Measurements from ENCODE around the gene ATAD1.
A peak's percentile ranks its signal among the peaks of the same experiment; 100 is the strongest.

The ATAD1 gene

DNA sequence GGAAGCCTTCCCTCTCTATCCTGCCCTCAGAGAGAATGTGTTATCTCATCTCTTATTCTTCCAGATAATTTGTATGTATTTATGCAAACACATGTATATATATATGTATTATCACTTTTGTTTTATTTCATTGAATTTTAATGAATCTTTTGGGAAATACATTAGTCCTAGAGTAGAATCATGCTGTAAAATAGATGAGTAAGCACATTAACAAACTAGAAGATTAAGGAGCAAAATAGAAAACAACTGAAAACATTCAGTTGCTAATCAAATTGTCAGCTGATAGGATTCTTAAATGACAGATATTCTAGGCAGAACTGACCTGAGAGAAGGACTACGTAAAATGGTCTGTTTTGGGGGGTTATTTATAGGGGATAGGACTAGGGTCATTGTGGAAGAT is 34.1 kb upstream of the ATAD1 start:
- Histone ChIP-seq H3K9me3 (ENCODE audit: insufficient read depth, low read depth, low read length) (peaks cover 9% of the 10 kb centered on the region), H3K4me2 (ENCODE audit: low read depth, low read length, poor library complexity, severe bottlenecking) (no peak overlapping the region), H3K4me3 (ENCODE audit: low read length, poor library complexity, severe bottlenecking) (no peak overlapping the region), H2AFZ (ENCODE audit: low read length) (no peak overlapping the region), H3K9ac (ENCODE audit: low read depth, low read length, poor library complexity, severe bottlenecking) (peak overlapping the region; percentile 86), H3K27me3 (ENCODE audit: insufficient read depth, low read length, poor library complexity, severe bottlenecking) (no peaks in the 10 kb centered on the region), H4K20me1 (ENCODE audit: insufficient read depth, low read length, poor library complexity, severe bottlenecking) (no peaks in the 10 kb centered on the region), H3F3A (ENCODE audit: low read depth) (peaks cover 6% of the 10 kb centered on the region), H3K79me2 (ENCODE audit: insufficient read depth, low read length) (peaks cover 24% of the 10 kb centered on the region; the same call in 1 of the 2 replicates), H3K9me2 (replicated peaks; ENCODE audit: low read depth, low read length) (no peaks in the 10 kb centered on the region), H3K4me1 (ENCODE audit: insufficient read depth, low read length, poor library complexity, severe bottlenecking) (peaks cover 35% of the 10 kb centered on the region), H3K36me3 (ENCODE audit: insufficient read depth, low read length) (no peaks in the 10 kb centered on the region; the same call in 1 of the 2 replicates)
- no peak for TF ChIP-seq EZH2phosphoT487 (IDR thresholded peaks at IDR 0.05; ENCODE audit: borderline replicate concordance)
- TF ChIP-seq, protein P1, sequence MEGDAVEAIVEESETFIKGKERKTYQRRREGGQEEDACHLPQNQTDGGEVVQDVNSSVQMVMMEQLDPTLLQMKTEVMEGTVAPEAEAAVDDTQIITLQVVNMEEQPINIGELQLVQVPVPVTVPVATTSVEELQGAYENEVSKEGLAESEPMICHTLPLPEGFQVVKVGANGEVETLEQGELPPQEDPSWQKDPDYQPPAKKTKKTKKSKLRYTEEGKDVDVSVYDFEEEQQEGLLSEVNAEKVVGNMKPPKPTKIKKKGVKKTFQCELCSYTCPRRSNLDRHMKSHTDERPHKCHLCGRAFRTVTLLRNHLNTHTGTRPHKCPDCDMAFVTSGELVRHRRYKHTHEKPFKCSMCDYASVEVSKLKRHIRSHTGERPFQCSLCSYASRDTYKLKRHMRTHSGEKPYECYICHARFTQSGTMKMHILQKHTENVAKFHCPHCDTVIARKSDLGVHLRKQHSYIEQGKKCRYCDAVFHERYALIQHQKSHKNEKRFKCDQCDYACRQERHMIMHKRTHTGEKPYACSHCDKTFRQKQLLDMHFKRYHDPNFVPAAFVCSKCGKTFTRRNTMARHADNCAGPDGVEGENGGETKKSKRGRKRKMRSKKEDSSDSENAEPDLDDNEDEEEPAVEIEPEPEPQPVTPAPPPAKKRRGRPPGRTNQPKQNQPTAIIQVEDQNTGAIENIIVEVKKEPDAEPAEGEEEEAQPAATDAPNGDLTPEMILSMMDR (conservative IDR thresholded peaks at IDR 0.05; ENCODE audit: low read length) = no peak

DNA sequence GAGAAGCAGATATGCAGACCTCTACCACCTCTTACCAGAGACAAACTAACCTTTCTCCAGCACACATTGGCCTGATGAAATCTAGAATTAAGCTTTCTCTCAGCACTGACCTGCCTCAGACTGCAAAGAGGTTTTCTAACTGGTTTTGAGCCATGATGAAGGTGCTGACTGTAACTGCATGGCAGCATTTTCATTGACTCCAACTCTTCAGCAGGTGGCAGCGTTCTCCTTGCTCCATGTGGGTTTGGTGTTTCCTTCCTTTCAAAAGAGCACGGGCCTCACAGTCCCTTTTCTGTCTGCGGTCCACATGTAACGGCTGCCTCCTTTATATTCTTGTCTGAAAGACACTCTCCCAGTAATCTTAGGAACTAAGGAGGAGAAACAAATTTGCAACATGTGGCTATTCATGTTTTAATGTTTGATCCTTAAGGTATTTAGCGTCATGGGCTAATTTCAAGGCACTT is 32.7 kb upstream of the ATAD1 start:
- Histone ChIP-seq H3K4me1 (ENCODE audit: insufficient read depth, low read length, poor library complexity, severe bottlenecking) (peaks cover 32% of the 10 kb centered on the region), H3K9me3 (ENCODE audit: insufficient read depth, low read depth, low read length) (no peaks in the 10 kb centered on the region; the same call in 1 of the 2 replicates), H3K4me3 (ENCODE audit: low read length, poor library complexity, severe bottlenecking) (peak overlapping the region; percentile 59), H3K9me2 (replicated peaks; ENCODE audit: low read depth, low read length) (no peaks in the 10 kb centered on the region), H2AFZ (ENCODE audit: low read length) (peak overlapping the region; percentile 49; the same call in 1 of the 2 replicates), H3K79me2 (ENCODE audit: insufficient read depth, low read length) (peaks cover 17% of the 10 kb centered on the region; the same call in 1 of the 2 replicates), H3K9ac (ENCODE audit: low read depth, low read length, poor library complexity, severe bottlenecking) (peak overlapping the region; percentile 86), H3F3A (ENCODE audit: low read depth) (peaks cover 3% of the 10 kb centered on the region; the same call in 1 of the 2 replicates), H3K27me3 (ENCODE audit: insufficient read depth, low read length, poor library complexity, severe bottlenecking) (no peaks in the 10 kb centered on the region), H3K36me3 (ENCODE audit: insufficient read depth, low read length) (no peaks in the 10 kb centered on the region; the same call in 1 of the 2 replicates), H3K4me2 (ENCODE audit: low read depth, low read length, poor library complexity, severe bottlenecking) (peak overlapping the region; percentile 74), H4K20me1 (ENCODE audit: insufficient read depth, low read length, poor library complexity, severe bottlenecking) (no peaks in the 10 kb centered on the region)
- TF ChIP-seq, protein P1 (conservative IDR thresholded peaks at IDR 0.05; ENCODE audit: low read length) = peak; percentile 88
- TF ChIP-seq EZH2phosphoT487 (IDR thresholded peaks at IDR 0.05; ENCODE audit: borderline replicate concordance) = no peak

DNA sequence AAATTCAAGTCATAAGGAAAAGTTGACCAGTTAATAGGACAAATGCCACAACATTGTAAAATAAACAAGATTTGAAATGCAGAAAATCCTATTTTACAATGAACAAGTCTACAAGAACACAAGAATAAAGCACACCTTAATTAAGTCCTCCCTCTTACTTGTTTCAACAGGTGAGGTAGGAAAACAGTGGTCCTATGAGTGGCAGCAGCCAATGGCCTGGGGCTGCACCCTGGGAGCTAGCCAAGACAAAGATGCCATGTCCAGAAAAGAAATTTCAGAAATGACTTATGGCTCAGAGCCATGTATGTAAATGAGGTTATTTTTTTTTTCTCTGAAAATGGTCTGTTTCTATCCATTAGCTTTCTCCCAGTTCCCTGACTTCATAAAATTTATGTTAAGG is 31.0 kb upstream of the ATAD1 start:
- TF ChIP-seq, protein P1 (conservative IDR thresholded peaks at IDR 0.05; ENCODE audit: low read length) = no peak
- H3K9ac ChIP-seq (ENCODE audit: low read depth, low read length, poor library complexity, severe bottlenecking) = no peak overlapping the region
- H3K9me2 ChIP-seq (replicated peaks; ENCODE audit: low read depth, low read length) = no peaks in the 10 kb centered on the region
- H3K4me1 ChIP-seq (ENCODE audit: insufficient read depth, low read length, poor library complexity, severe bottlenecking) = peaks cover 24% of the 10 kb centered on the region
- H3K79me2 ChIP-seq (ENCODE audit: insufficient read depth, low read length) = peaks cover 17% of the 10 kb centered on the region; the same call in 1 of the 2 replicates
- no peaks in the 10 kb centered on the region for H3K9me3 ChIP-seq (ENCODE audit: insufficient read depth, low read depth, low read length)
- H3K4me3 ChIP-seq (ENCODE audit: low read length, poor library complexity, severe bottlenecking) = no peak overlapping the region
- H3K4me2 ChIP-seq (ENCODE audit: low read depth, low read length, poor library complexity, severe bottlenecking) = no peak overlapping the region
- no peaks in the 10 kb centered on the region for H3K36me3 ChIP-seq (ENCODE audit: insufficient read depth, low read length)
- no peaks in the 10 kb centered on the region for H3F3A ChIP-seq (ENCODE audit: low read depth)
- no peak overlapping the region for H2AFZ ChIP-seq (ENCODE audit: low read length)
- H4K20me1 ChIP-seq (ENCODE audit: insufficient read depth, low read length, poor library complexity, severe bottlenecking) = no peaks in the 10 kb centered on the region
- no peaks in the 10 kb centered on the region for H3K27me3 ChIP-seq (ENCODE audit: insufficient read depth, low read length, poor library complexity, severe bottlenecking)
